GM21526 (cell line): ENCODE results near the gene SPC24.
"Not testable (repeated sequence)": the region's sequence is repeated elsewhere in the genome, so short reads cannot be mapped to it uniquely, and the experiment has no call there.

ENCODE experiments used
- ATAC-seq: cut with Tn5 transposase; IDR thresholded peaks from one replicate; pipeline ENCODE4 v1.9.1; 2021; ENCODE audit warnings: moderate library complexity; ENCODE audit not compliant: unreplicated experiment, low FRiP score

SPC24 gene

GRCh38 chr19:11136400-11137101 lies 19.0 kb downstream of the SPC24 start:
- no peak for ATAC-seq

GRCh38 chr19:11131471-11131870 lies 24.1 kb downstream of the SPC24 start:
- no peak for ATAC-seq

GRCh38 chr19:11130824-11131455 lies 24.6 kb downstream of the SPC24 start:
- ATAC-seq, result no peak

GRCh38 chr19:11127905-11128304 lies 27.7 kb downstream of the SPC24 start:
- ATAC-seq, result no peak

GRCh38 chr19:11125994-11126685 lies 29.4 kb downstream of the SPC24 start:
- no peak for ATAC-seq

- not testable (repeated sequence) for ATAC-seq
Observed at GRCh38 chr19:11124157-11124556, 31.4 kb downstream of the SPC24 start.

- no peak for ATAC-seq
Observed at GRCh38 chr19:11123114-11123513, 32.5 kb downstream of the SPC24 start.

- not testable (repeated sequence) for ATAC-seq
Observed at GRCh38 chr19:11121963-11122362, 33.6 kb downstream of the SPC24 start.

GRCh38 chr19:11116507-11116906 lies 39.1 kb downstream of the SPC24 start:
- no peak for ATAC-seq

- no peak for ATAC-seq
Observed at GRCh38 chr19:11115895-11116446, 39.6 kb downstream of the SPC24 start.

GRCh38 chr19:11115042-11115441 lies 40.5 kb downstream of the SPC24 start:
- no peak for ATAC-seq

GRCh38 chr19:11113140-11113708 lies 42.4 kb downstream of the SPC24 start:
- ATAC-seq, result no peak

GRCh38 chr19:11111771-11112144 lies 43.8 kb downstream of the SPC24 start:
- no peak for ATAC-seq

- no peak for ATAC-seq
Observed at GRCh38 chr19:11111117-11111770, 44.3 kb downstream of the SPC24 start.

GRCh38 chr19:11108746-11109145 lies 46.8 kb downstream of the SPC24 start:
- ATAC-seq, result no peak

GRCh38 chr19:11106477-11106876 lies 49.1 kb downstream of the SPC24 start:
- ATAC-seq, result no peak

- no peak for ATAC-seq
Observed at GRCh38 chr19:11105014-11105636, 50.5 kb downstream of the SPC24 start.

- ATAC-seq, result not testable (repeated sequence)
Observed at GRCh38 chr19:11103667-11104066, 51.9 kb downstream of the SPC24 start.

GRCh38 chr19:11102944-11103343 lies 52.6 kb downstream of the SPC24 start:
- no peak for ATAC-seq

GRCh38 chr19:11101057-11101456 lies 54.5 kb downstream of the SPC24 start:
- no peak for ATAC-seq
